Activated gamma-delta T cell treated with Interleukin-2 at 50 U/mL for 16 hours (primary cell): Measurements from ENCODE around the gene ADGRF5.

Experiments used
- DNase-seq: peaks from one replicate; pipeline ENCODE4 v3.0.0-alpha.2; 2020

Gene ADGRF5

DNA sequence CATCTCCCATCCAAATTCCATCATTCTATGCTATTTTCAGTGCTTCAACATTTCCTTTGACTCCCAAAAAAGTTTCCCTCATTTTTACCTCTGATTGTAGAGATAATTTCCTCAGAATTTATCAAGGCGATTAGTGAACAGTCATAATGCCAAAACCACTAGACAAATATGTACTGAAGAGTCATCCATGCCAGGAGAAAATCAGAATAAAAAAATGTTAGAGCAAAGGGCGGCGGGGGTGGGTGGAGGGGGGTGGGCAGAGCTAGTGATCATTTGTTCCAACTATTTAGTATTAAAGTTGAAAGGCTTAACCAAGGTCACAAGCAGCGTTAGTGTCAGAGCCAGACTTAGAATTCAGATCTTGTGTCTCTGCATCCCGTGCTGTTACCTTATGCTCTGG, 5.3 kb upstream of the ADGRF5 start:
- no peak for DNase-seq

- no peak for DNase-seq
Measured at GRCh38 chr6:46926481-46926880, 4.7 kb upstream of the ADGRF5 start.

DNA sequence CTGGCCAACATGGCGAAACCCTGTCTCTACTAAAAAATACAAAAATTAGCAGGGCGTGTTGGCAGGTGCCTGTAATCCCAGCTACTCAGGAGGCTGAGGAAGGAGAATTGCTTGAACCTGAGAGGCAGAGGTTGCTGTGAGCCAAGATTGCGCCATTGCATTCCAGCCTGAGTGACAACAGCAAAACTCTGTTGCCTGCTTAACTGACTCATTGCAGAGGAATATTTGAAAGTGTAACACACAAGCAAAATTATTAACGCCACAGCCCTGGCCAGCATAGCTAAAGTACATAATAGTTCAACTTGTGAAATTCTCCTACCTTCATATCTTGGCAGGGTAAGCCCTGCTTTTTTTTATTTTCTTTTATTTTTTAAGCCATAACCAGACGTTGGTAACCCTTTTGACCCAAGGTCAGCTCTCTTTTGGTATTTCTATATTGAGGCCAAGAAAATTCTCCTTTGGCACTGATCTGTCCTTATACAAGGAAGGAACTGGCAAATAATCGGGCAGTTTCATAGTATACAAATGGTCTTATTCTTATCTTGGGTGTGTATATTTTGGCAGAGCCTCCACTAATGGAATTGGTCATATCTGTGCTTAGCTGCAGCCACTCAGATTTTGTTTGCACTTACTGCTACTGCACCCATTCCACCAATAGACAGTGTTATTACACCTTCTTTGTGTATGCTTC, 4.0 kb upstream of the ADGRF5 start:
- DNase-seq: no peak

DNA sequence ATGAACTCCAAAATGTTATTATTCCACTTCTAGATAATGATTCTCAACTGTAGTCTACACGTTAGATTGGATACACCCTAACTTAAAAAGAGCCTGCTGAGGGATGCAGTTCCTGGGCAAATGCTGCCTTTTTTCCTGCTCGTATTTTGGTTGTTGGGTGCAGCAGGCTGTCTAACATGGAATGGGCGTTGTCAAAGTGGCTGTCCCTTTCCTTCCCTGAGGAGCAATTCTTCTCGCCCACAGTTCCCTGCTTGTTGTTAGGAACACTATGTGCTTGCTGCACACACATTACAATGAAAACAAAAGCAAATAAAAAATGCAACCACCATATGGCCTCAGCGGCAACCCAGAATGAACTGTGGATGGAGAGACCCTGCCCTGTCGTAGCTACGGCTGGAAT, 1.7 kb upstream of the ADGRF5 start:
- DNase-seq: no peak

GRCh38 chr6:46921059-46921458, 679 bp downstream of the ADGRF5 start:
- no peak for DNase-seq

DNA sequence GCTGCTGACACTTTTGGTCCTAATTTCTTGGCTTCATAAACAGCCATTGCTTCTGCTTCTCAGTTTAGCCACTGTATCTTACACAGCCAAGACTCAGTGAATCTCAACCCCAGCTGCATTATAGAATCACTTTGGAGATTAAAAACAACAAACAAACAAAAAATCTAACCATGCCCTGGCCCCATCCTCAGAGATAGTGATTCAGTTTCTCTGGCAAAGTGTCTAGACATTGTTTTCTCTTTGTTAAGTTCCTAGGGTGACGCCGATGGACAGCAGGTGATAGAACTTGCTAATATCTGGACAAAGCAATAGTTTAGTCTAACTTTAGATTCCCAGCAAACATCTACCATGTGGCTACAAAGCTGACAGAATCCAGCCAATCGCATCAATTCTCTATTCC, 2.9 kb downstream of the ADGRF5 start:
- no peak for DNase-seq

DNA sequence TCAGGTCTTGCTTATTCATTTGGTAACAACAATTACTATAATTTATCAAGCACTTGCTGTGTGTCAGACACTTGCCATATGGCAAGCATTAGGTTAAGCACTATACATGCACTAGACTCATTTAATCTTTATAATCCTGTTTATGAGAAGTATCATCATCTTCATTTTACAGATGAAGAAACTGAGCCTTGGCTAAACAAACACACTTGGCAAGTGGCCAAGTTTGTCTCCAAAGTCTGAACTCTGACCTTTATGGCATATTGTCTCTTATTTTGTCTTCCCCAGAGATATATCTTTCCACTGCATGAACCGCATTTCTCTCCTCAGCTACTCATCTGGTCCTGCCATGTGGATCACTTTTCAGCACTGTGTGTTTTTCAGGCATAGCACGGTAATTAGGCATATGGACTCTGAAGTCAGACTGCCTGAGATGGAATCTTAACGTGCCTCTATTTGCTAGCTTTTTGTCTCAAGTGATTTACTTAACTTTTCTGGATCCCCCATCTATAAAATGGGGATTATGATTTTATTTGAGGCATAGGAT, 4.7 kb downstream of the ADGRF5 start:
- no peak for DNase-seq

DNA sequence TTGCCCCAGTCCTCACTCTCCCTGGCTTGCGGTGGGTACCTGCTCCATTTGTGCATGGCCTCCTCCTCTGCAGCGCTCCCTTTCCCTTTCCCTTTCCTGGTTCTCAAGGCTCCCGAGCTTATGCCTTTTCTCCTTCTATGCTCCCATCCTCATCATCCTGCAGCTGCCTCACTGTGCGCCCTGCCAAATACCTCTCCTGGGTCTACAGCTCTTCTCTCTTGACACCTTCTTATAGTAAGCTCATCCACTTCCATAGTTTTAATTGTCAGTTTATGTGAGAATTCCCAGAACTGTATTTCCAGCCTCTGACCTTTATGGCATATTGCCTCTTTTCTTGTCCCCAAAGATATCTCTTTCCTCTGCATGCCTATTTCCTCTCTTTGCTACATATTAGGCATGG, 5.9 kb downstream of the ADGRF5 start:
- no peak for DNase-seq

DNA sequence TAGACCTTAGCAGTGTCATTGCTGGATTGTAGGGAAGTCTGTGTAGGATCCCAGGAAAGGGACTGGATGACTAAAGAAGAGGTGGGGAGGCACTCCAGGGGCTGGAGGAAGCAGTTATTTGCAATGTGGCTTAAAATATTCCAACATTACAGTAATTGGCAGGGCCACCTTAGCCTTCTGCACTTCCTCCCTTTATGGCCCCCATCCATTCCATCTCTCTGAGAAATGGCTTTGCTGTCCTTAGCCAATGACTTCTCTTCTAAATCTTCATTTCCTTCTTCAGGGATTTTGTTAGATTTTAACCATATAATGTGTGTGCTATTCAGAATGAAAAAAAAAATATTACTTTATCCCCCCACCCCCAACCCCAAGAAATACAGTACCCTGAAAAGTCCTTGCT, 6.4 kb downstream of the ADGRF5 start:
- no peak for DNase-seq

DNA sequence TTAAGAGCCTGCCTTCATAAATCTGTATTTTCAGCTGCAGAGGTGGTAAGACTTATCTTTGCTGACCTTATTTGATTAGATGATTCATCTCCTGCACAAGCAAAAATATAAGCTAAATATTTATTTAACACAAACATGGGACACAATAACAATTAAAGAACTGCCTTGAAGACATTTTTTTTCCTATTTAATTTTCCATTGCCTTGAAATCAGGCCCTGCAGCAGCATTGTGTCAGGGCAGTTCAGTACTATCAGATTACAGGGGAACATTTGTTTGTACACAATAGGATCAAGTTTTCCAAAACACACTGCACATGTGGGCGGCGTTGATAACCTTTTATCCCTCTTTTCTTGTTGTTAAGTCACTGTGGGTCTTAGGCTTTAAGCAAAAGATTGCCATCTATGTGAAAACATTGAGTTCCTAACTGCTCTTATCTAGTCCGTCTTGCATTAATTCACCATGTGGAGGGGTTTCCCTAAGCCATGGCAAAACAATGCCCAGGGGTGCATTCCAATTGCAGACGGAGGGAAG, 7.4 kb downstream of the ADGRF5 start:
- DNase-seq: no peak

GRCh38 chr6:46909371-46909770, 12.4 kb downstream of the ADGRF5 start:
- no peak for DNase-seq

GRCh38 chr6:46906776-46907175, 15.0 kb downstream of the ADGRF5 start:
- no peak for DNase-seq

- no peak for DNase-seq
Measured at GRCh38 chr6:46904117-46904516, 17.6 kb downstream of the ADGRF5 start.

GRCh38 chr6:46903175-46903574, 18.6 kb downstream of the ADGRF5 start:
- no peak for DNase-seq

DNA sequence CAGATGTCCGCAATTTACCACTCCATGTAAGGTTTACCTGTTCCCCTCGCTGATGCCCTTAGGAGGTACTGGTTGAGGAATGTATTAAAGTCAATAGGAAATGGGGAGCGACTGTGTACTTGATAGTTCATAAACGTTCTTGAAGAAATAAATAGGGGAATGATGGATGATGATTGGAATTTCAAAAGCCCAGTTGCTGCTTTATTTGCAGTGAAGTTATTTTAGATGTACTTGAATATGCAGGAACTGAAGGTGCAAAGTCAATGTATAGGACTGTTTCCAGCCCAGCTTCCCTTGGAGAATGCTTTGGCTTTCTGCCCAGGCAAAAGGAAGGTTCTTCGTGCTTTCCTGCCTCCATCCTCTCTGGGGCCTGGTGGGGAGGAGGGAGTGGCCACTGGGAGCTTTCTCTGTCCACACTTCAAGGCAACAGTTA, 19.8 kb downstream of the ADGRF5 start:
- no peak for DNase-seq

DNA sequence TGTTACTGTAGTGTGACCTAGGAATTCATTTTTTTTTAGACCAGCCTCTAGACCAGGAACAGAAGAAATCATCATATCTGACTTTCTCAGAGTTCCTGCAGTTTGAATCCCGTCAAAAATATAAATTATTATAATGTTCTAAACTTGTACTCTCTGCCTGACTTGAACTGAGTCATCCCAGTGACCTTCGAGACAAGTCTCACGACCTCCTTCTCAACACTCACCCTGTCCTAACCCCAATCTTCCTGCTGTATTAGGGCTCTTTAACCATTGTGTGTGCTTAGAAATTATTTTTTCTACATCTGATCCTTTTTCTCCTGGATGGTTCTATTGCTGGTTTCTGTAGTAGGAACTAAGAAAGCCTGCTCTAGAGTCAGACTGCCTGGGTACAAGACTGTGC, 21.5 kb downstream of the ADGRF5 start:
- DNase-seq: no peak

- no peak for DNase-seq
Measured at GRCh38 chr6:46899659-46900058, 22.1 kb downstream of the ADGRF5 start.

DNA sequence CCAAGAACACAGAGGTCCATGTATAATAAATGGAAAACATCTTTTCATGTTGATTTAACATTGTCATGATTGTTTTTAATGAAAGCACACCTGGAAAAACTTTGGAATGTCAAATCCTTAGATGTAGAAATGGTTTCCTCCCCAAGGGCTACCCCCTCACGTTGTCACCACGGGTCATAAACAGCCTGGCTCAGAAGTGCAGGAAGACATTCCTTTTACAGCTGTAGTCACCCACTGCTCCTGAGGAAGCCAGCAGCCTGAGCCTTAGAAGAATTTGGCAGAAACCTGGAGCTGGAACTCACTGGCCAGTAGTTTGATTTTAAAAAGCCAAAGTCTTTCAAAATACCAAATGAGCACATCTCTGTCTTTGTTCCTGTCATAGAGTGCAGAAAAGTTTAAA, 23.7 kb downstream of the ADGRF5 start:
- no peak for DNase-seq

DNA sequence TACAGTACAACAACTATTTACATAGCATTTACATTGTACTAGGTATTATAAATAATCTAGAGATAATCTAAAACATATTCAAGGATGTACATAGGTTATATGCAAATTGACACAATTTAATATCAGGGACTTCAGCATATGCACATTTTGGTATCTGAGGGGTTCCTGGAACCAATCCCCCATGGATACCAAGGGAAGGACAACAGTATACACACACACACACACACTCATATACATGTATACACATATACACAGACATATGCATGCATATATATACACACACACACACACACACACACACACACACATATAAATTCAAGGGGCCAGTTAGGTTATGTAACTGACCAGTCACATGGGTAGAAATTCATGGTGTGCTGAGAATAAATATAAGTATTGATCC, 24.9 kb downstream of the ADGRF5 start:
- no peak for DNase-seq

GRCh38 chr6:46895930-46896329, 25.8 kb downstream of the ADGRF5 start:
- no peak for DNase-seq

GRCh38 chr6:46894433-46894832, 27.3 kb downstream of the ADGRF5 start:
- no peak for DNase-seq

- DNase-seq: no peak
Measured at GRCh38 chr6:46893648-46894047, 28.1 kb downstream of the ADGRF5 start.

DNA sequence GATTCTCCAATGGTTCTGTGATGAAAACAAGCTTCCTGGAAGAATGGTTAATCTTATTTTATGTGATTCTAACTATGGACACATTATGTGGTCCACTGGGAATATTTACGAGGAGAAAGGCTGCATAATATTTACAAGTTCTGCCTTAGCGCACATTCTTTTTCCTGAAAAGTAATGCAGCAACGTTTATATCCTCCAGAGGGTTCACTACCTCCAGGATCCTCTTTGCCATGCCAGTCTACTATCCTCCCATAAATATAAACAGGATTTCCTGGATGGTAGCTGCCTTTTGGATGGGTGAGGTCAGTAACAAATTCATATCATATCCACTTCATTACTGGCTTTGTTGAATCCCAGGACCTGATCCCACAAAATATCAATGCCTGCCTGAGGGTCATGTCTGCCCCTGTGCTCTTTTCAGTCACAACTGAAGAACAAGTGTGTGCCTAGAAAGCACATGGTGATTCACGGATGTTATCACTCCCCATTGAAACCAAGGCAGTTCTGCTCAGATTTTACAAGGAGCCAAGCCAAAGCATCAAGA, 30.4 kb downstream of the ADGRF5 start:
- DNase-seq: no peak

DNA sequence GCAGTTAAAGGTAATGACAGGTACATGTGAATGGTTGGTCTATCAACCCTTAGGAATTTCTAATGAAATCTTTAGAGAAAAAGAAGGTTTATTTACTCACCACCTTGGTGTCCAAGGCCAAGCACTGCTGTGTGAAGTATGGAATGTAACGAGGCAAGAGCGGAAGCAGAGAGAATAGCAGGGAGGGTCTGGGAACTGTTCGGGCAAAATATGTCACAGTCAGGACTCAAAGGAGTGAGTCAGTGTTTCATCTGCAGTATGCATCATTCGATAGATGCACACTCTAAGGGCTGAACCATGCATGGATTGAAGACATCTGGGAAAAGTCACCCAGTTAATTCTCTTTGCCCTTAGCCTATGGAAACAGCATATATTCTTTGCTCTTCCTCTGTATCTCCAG, 33.2 kb downstream of the ADGRF5 start:
- no peak for DNase-seq

GRCh38 chr6:46888031-46888430, 33.7 kb downstream of the ADGRF5 start:
- DNase-seq: no peak
